T-helper 22 cell (primary cell): ENCODE results near the gene RNF126.
A peak's percentile ranks its signal among the peaks of the same experiment; 100 is the strongest.
"Not testable (repeated sequence)": the region's sequence is repeated elsewhere in the genome, so short reads cannot be mapped to it uniquely, and the experiment has no call there.

Experiments
- DNase-seq: peaks from one replicate; pipeline ENCODE4 v3.0.0-alpha.2; 2020; ENCODE audit warnings: low read depth

The RNF126 gene

DNA sequence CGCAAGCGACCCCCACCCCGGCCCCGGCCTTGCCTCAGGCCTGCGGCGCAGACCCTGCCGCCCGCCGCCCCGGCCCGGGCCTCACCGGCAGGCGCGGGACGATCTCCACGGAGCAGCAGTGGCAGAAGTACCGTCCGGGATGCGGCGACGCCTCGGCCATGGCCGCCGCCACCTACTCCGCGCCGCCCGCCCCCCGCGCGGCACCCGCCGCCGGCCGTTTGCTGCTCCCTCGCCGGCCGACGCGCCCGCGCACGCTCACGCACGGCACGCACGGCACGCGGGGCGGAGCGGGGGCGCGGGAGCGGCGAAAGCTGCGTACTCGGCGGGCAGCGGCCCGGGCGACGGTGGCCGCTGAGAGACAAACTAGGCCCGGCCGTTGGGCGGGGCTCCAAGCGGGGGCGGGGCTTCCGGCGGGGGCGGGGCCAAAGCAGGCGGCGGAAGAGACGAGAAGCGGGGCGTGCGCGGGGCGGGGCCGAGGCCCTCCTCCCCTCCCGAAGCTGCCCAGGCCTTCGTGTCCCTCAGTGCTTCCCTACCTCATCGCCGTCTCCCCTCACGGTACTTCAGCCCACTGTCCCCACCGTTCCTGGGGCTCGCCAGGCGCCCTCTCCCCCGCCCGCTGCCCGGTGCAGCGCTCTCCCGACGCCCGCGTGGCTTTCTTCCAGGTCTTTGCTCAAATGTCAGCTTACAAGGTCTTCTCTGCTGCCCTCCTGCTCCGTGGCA lies at the start of gene RNF126:
TSS of gene RNF126 (minus strand) at position 253 of the 720 bp plus-strand sequence. CDS start at position 160, 93 bp downstream.
- peak; percentile 89 for DNase-seq

- no peak for DNase-seq
Observed at GRCh38 chr19:711254-711653, 48.2 kb upstream of the RNF126 start.

GRCh38 chr19:710767-711166 lies 47.8 kb upstream of the RNF126 start:
- no peak for DNase-seq

GRCh38 chr19:709965-710571 lies 47.1 kb upstream of the RNF126 start:
- DNase-seq: no peak

DNA sequence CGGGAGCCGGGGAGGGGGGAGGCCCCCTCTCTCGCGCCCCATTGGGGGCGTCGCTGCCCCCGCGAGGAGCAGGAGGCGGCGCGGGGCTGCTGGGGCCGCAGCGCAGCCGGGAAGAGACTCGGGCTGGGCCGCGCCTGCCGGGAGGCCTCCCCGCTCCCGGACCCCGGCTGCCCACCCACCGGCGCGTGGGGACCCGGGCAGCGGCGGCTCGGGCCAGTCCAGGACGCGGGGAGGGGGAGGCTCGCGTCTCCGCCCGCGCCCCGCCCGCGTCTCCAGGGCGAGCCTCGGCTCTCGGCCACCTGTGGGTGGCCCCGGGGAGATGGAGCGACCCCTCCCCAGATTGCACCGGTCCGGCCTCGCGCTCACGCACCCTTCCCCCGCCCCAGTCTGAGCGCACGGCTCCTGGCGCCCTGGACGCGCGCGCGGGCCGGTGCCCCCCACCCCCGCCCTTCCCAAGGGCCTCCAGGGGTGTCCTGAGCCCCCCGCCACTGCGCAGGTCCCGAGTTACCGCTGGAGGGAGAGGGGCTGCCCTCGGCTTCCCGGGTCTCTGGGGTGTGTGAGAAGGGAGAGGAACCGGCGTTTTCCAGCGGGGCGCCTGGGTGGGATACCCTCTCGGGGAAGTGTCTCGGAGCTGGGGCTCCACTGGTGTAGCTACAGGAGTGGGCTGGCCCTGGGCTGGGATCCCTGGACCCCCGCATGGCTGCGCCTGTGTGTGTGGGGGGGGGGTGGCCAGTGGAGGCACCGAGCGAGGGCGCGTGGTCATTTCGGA lies 46.4 kb upstream of the RNF126 start:
- no peak for DNase-seq

- no peak for DNase-seq
Observed at GRCh38 chr19:708154-709143, 45.4 kb upstream of the RNF126 start, which contains the start of gene PALM. Gene PALM (plus strand): TSS chr19:708935. CDS start chr19:709147, 212 bp downstream.

DNA sequence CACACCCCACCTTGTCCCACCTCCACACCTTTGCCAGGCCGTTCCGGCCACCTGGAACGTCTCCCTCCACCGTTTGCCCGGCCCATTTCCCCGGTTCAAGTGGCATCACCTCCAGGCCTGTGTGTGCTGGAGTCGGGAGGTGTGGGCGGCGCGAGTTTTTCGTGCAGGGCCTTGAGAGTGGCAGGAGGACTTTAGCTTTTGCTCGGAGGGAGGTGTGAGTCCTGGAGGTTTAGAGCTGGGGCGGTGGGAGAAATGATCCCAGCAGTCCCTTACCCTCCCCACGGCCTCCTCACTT lies 41.4 kb upstream of the RNF126 start:
- DNase-seq: no peak

DNA sequence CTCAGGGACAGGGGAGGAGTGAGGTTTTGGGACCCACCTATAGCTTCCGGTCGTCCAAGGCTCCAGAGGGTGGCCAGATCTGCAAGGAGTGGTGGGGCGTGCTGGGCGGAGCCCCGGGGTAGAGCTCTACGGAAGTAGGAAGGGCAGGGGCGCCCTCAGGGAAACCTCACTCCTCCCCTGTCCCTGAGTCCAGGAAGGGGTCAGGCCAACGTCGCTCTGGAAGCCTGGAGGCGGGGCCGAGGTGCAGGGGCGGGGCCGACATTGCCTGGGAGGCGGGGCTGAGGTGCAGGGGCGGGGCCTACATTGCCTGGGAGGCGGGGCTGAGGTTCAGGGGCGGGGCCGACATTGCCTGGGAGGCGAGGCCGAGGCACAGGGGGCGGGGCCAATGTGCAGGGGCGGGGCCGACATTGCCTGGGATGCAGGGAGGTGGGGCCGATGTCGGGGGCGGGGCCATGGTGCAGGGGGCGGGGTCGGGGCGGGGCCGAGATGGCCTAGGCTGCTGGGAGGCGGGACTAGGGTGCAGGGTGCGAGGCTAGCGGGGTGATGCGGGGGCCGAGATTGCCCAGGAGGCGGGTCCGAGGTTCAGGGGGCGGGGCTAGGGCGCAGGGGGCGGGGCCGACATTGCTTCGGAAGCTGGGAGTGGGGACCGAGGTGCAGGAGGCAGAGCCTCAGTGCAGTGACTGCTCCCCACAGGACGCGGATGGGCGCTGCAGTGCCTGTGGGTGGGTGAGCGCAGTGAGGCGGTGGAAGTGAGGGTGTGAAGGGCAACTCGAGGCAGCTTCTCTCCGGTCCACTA lies 40.8 kb upstream of the RNF126 start:
- DNase-seq: peak; percentile 31

DNA sequence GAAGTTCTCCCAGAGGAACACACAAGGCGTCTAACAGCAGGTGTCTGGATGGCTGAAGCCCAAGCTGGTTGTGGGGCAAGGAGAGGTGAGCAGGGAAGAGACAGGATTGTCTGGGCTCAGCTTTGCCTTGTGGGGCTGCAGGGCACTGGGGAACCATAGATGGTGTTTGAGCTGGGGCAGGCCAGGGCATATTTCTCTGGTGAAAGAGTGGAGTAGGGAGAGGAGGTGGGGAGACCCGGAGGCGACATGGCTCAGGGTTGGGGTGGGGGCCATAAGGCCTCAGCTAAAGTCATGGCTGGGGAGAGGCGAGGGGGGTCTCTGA lies 40.3 kb upstream of the RNF126 start:
- DNase-seq: no peak

GRCh38 chr19:702847-703246 lies 39.8 kb upstream of the RNF126 start:
- DNase-seq: not testable (repeated sequence)

GRCh38 chr19:699885-700284 lies 36.9 kb upstream of the RNF126 start:
- DNase-seq: not testable (repeated sequence)

- not testable (repeated sequence) for DNase-seq
Observed at GRCh38 chr19:698529-698928, 35.5 kb upstream of the RNF126 start.

DNA sequence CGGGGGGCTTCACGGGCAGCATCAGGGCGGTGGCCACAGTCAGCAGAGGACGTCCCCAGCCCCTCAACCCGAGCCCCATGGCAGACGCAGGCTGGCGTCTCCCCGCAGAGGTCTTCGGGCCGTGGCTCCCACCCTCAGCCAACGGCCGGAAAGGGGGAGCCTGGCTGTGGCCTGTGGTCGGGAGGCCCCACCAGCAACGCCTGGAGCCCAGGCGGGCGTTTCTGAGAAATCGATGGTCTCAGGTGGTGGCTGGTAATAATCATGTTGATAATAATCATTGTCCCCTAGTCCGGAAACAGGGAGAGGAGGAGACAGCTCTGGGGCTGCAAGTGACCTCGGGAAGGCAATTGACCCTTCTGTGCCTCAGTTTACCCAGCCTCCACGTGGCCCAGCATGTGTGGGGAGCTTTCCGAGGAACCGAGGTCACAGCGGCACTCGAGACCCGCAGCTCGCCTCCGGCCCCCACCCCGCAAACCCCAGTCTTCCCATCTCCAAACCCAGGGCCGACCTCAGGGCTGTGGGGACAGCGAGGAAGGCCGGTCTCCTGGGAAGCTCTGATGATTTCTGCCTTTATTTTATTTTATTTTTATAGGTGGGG lies 32.4 kb upstream of the RNF126 start, which contains the start of gene PRSS57:
TSS of gene PRSS57 (minus strand) at position 101 of the 598 bp plus-strand sequence. CDS start at position 79, 22 bp downstream.
- DNase-seq: no peak

- DNase-seq: no peak
Observed at GRCh38 chr19:694481-695351, 31.7 kb upstream of the RNF126 start.

DNA sequence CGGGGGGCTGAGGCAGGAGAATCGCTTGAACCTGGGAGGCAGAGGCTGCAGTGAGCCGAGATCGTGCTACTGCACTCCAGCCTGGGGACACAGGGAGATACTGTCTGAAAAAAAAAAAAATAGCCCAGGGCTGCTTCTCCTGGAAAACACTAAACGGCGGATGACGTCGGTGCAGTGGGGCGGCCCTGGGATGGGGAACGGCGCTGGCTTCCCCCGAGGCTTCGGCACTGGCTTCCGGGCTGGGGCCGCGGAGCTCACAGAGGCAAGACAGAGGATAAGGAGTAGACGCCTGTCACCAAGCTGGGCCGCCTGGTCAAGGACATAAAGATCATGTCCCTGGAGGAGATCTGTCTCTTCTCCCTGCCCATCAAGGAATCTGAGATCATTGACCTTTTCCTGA lies 27.2 kb upstream of the RNF126 start:
- no peak for DNase-seq

DNA sequence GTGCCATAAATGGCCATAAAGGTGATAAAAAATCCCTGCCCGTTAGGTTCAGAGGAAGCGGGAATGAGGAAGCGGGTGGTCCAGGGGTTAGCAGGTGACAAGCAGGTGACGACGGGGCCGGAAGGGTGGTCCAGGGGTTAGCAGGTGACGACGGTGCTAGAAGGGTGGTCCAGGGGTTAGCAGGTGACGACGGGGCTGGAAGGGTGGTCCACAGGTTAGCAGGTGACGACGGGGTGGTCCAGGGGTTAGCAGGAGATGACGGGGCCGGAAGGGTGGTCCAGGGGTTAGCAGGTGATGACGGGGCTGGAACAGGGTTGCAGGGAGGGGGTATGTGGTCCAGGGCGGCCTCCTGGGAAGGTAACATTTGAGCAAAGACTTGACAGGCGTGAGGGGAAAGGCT lies 26.0 kb upstream of the RNF126 start:
- DNase-seq: no peak

GRCh38 chr19:688214-688613 lies 25.2 kb upstream of the RNF126 start:
- no peak for DNase-seq

GRCh38 chr19:687569-688166 lies 24.7 kb upstream of the RNF126 start:
- DNase-seq: no peak

GRCh38 chr19:686589-687297 lies 23.7 kb upstream of the RNF126 start:
- DNase-seq: no peak
